NCI-H1092 (cell line): Measurements from ENCODE around the gene IQSEC1.

Experiments
- DNase-seq: peaks from one replicate; lab custom pipeline; 2025; lab: John Stamatoyannopoulos, UW

Gene IQSEC1

DNA sequence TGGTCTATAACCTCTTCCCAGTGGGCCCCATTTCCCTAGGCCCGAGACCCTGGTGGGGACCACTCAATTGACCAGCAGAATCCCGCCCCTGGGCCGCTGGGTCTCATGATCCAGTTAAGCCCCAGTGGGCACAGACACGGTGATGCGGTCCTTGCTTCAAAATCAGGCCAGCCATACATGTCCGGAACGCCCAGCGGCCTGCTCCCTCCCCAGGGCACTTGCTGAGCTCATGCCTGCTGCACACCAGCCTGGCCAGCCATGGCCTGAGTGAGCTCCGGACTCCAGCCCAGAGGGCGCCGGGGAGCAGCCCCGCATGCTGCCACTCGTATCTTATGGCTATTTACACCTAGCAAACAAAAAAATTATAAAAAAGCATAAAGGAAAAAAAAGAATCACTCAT is 34.4 kb upstream of the IQSEC1 start:
- DNase-seq: no peak

DNA sequence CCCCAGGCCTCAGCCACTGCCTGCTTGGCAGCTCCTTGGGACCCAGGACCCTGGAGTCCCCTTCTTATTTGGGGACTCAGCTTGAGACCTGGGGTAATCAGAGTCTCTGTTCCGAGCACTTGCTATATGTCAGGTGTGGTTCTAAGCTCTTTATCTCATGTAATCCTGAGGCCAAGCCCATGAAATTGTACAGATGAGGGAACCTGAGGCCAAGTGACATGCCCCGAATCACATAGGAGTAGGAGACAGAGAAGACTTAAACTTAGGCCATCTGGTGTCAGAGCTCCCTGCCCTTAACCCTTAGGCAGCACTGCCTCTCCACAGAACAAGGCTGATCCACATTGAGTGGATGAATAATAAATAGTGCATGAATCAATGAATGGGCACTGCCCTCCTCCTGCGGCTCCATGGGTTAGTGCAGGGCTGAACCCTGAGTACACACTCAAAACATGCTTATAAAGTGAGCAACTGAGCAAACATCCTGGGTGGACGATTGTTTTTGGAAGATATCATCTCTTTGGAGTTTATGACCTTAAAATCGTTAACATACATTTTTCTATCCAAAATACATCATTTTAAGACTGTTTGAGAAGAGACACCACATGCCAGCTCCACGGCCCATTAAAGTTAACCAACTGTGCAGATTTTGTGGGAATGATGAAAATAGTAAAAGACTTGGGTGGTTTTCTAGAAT is 33.2 kb upstream of the IQSEC1 start:
- DNase-seq: no peak

DNA sequence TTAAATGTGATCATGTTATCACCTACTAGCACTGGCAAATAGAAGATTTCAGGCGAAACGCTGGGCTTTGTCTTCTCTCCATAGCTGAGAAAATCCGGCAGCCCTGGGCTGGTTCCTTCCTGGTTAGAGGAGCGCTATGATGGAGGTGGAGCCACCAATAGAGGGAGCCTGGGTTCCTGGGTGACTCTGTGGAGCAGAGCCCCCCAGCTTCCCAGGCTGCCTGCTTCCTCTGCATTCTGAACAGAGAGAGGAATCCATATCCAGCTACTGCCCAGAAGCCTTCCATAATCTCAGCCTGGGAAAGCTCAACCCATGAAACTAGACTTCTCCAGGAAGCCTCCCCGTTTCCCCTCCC is 32.6 kb upstream of the IQSEC1 start:
- DNase-seq: no peak

DNA sequence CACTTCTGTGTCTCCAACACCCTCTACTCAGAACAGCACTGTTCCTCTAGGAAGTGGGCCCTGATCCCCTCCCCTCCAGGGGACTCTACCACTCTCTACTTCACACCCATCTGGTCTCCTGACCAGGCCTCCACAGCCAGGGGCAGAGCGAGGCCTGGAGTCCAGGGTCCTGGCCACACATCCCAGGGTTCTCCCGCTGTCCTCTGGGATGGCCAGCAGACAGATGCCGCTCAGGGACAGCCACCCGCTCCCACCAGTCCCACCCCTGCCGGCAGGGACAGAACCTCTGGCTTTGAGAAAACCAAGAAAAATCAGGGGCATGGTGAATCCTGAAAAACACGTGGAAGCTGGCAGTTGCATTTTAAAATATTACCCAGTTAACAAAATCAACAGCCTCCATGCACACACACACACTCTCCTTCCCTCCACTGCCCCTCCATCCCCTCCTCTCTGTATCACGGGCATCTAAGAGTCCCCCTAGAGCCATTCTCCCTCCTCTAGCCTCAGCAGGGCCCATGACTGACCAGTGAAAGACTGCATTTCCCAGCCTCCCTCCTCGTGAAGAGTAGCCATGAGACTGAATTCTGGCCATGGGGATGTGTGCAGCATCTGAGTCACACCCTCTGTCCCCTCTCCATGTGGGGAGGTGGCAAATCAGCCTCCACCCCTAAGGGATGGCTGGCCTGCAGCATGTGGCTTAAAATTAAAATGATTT is 32.1 kb upstream of the IQSEC1 start:
- DNase-seq: no peak

DNA sequence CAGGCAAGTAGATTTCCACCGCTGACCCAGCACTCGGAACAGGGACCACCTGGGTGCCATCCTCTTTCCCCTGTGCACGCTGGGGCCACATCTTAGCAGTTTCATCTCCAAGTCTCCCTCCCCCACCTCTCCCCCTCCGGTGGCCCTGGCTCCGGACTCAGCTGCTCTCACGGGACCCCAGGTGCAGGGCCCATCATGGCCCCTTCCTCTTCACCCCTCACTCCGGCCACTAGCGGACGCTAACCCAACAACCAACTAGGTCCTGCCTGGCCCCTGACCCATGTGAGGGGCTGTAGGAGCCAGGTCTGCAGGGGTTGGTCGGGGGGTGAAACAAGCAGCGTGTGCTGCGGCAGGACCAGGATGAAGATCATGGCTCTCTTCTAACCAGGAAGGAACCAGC is 31.3 kb upstream of the IQSEC1 start:
- DNase-seq: no peak

DNA sequence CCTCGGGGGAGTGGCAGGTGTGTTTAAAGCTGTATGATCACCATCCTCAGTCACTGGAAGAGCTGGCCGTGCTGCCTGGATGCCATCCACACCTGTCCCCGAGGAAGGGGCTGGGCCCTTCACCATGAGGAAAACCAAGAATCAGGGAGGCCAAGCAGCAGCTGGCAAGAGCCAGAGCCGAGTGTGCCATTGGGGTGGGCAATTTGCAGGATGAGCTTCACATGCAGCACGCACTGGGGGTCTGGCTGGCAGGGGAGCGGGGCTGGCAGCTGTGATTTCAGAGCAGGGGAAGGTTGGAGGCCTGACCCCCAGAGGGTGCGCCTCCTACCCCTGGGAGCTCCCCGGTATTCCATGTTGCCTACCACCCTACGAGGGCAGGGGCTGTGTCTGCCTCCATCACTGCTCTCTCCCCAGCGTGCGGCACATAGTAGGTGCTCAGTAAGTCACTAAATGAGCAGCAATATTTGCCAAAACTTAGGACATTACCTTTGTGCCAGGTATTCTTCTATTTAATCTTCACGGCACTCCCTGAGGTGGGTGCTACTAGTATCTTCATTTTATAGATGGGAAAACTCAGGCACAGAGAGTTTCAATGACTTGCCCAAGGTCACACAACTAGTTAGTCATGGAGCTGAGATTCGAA is 30.3 kb upstream of the IQSEC1 start:
- no peak for DNase-seq

DNA sequence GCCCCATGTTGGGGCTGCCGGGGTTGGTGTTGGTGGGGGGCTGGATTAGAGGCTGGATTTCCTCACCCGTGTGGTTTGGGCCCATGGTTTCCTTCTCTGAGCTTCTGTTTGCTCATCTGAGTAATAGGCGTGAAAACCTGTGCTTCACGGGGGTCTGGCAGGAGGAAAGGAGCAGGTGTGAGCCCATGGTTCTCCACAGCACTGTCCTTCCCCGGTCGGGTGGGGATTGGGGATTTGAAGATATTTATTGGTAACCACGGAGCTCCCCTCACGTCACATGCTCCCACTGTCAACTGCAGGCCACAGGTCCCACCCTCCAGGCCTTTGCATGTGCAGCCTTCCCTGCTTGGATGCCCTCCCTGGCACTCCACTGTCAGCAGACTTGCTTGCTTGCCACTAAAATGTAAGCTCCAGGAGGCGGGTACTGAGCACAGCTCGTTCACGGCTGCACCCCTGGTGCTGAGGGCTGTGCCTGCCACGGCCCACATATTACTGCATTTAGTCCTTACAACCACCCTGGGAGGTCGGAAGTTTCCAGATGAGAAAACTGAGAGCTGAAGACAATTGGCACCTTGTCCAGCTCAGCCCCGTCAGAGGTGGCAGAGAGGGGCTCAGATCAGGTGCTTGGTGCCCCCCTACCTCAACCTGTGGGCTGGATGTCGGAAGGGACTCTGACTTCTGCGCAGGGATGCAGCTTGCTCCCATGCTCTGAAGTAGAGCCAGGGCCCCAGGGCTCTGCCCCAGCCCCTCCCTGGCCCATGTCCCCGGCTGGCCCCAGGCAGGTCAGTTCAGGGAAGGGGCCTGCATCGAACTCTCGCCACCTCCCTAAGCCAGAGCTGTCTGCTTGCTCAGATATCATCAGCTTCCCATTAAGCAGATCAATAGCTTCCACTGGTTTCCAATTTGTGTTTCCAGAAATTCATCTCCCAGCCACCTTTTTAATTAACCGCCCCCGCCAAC is 29.4 kb upstream of the IQSEC1 start:
- no peak for DNase-seq

DNA sequence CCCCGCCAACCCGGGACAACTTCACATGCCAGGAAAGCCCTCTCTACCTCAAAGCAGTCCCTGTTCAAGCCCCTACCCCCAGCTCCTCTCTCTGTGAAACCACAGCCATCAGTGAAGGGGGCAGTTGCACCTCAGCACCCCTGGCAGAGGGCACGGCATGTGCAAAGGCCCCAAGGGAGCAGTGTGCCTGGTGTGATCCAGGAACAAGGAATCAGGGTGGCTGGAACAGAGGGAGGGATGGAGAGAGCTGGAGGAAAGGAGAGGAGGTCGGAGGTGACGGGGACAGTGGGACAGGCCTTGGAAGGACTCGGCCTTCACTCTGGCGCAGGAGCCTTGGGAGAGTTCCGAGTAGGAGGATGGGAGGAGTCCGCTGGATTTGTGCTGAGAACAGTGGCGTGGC is 26.5 kb upstream of the IQSEC1 start:
- DNase-seq: no peak

DNA sequence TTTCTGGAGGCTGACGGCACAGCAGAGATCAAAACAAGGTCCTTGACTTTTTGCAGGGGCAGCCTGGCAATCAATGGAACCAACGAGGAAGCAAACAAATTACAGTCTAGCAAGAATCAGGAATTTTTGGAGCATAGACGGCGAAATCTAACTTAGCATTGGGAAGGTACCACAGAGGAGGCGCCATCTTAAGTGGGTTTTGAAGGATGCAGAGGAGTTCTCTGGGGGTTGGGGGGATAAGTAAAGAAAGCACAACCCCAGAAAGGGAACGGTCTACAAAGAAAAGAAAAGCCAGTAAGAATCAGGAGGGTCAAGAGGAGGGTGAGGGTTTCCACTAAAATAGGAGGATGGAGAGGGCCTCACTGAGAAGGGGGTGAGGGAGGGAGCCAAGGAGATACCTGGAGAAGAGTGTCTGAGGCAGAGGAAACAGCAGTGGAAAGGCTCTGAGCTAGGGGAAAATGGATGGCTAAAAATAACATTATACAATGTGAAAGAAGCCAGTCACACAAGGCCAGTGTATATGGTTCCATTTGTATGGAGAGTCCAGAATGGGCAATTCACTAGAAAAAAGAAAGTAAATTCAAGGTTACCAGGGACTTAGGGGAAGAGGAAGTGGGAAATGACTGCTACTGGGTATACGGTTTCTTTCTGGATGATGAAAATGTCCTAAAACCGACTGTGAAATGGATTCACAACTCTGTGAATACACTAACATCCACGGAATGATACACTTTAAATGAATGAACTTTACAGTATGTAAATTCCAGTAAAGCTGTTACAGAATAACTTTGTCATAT is 25.2 kb upstream of the IQSEC1 start:
- no peak for DNase-seq

DNA sequence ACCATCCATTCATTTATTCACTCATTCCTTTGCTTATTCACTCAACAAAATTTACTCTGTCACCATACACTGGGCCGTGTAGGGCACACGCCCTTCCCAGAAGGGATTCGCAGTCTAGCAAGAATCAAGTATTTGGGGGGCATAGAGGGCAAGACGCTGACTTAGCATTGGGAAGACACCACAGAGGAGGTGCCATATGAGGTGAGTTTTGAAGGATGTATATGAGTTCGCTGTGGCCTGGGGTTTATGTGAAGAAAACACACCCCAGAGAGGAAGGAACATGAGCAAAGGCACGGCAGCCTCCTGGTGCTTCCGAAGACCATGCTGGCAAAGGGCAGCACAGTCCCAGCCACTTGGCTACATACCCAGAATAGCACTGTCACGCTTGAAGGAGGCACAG is 23.1 kb upstream of the IQSEC1 start:
- no peak for DNase-seq

DNA sequence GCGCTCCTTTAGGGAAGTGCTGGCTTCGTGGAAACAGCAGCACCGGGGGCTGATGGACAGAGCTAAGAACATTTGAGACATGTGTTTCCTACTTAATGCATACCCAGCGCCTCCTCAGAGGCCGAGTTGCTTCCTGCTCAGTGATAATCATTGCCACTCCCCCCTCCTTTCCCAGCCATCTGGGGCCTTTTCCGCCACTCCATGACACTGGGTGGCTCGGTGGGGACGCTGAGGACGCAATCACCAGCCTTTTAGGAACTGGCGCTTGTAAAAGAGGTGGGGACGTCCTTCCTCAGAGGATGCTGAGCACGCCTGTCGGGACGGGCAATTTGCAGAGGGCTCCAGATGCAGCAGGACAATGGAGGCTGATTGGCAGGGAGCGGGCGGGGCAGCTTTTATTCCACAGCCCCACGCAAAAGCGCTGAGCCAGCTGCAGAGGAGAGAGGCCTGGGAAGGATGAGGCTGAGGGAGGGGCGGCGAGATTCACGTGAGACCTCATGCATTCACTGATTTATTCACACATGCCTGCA is 22.2 kb upstream of the IQSEC1 start:
- DNase-seq: no peak

DNA sequence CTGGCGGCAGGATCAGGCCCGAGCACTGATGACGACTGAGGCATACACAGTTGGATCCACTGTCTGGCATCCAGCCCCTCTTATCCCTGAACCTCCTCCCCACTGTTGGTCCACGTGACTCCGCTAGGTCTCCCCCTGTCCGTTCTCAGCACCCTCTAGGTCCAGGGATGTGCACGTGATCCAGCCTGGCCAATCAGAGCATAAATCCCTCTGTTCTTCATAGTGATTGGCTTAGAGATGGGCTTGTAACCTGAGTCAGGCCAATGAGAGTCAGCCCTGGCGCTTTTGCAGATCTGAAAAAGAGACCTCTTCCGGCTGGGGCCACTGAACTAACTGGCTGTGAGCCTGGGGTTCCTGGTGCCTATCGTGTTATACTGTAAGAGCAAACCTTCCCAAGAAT is 20.5 kb upstream of the IQSEC1 start:
- no peak for DNase-seq

DNA sequence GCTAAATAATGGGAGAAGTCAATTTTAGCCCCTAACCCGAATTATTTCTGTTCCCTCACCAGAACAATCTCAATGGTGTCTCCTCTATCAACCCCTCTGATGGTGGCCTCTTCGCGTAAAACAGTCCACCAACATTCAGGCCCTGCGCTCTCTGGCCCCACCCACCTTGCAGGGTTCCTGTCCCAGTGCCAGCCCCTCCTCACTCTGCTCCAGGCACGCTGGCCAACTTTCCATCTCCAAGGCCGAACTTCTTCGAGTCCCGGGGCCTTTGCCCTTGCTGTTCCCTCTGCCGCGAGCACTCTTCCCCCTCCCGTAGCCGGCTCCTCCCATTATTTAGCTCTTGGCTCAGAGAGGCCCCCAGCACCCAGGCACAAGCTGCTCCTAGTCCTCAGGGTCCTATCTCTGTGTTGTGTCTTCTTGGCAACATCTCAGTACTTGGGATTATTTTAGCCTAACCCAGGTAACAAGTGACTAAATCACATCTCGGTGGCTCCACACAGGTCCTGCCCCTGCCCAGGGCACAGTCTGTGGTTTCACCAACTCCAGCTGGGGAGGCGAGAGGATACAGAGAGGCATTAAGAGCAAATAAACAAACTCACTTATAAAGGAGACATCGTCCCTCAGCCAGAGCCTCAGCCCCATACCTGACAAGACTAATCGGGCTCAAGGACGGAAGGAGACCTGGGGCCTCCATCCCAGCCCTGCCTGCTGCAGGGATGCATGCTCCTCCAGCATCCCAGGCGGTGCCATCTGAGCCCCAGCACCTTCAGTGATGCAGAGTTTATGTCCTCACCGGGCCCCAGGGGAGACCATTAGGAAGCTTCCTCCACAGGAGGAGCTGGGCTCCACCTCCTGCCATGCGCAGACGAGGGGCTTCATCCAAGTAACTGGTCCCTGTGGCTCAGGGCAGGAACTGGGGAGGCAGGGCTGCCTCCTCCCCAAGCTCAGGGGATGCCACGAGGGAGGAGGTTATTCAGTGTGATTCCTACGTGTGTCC is 19.7 kb upstream of the IQSEC1 start:
- DNase-seq: no peak

DNA sequence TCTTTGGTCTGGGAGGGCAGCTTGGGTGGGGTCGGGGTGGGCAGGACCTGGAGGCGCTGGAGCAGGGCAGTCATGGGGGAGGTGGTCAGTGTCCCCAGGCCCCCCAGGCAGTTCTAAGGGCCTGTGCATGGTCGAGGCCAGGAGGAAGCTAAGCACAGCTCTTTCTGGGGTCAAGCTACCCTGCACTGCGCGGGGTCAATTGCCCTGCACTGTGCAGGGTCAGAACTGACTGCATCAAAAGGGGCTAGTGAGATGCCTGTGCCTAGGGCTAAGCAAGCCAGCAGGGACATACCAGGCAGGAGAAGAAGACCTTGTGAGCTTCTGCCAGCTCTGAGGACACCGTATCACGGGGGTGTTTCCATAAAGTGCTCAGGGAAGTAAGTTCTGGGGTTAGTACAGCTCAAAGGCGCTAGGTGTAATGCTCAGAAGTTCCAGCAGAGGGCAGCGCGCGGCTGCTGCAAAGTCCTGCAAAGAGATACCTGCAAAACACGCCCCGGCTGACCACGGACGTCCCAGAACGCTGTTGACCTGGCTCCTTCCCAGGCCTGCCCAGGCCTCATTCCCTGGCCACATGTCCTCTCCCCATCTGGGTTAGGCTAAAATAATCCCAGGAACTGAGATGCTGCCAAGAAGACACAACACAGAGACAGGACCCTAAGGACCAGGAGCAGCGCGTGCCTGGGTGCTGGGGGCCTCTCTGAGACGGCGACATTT is 18.8 kb upstream of the IQSEC1 start:
- DNase-seq: peak; percentile 39

DNA sequence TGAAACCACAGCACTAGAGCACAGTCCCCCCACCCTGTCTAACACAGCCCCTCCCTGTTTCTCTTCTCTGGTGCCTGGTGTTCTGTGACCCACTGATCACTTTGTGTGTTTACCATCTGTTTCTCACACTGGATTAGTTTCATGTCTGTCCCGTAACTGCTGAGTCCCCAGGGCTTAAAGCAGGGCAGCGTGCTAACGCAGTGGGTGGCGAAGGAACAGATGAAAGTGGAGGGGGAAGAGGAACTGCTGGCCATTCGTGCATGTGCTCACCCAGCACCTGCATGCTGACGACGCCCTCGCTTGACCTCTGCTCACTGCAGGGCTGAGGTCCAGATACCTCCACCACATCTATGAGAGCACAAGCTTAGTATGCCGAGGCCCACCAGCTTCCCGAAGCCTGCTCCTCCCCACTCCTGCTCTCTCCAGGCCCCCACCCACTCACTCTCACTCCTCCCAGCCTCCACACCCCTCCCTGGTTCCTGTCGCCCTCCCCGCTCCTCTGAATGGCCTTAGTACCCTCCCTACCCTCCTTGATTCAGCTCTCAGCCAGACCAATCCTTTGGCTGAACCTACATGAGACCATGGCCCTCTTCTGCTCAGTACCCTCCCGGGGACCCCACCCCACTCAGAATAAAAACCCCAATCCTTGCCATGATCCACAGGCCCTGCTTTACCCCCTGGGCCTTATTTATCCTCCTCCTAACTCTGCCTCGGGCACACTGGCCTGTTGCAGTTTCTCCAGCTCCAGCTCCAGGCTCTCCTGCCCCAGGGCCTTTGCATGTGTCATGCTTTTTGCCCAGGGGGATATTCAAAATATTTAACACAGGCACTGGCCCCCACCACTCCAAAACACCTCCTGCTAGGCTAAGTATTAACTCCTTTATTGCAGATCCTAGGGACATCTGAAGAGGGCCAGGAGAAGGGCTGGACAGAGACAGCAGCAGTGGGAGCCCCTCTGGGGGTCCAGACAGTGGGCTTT is 15.1 kb upstream of the IQSEC1 start:
- no peak for DNase-seq

DNA sequence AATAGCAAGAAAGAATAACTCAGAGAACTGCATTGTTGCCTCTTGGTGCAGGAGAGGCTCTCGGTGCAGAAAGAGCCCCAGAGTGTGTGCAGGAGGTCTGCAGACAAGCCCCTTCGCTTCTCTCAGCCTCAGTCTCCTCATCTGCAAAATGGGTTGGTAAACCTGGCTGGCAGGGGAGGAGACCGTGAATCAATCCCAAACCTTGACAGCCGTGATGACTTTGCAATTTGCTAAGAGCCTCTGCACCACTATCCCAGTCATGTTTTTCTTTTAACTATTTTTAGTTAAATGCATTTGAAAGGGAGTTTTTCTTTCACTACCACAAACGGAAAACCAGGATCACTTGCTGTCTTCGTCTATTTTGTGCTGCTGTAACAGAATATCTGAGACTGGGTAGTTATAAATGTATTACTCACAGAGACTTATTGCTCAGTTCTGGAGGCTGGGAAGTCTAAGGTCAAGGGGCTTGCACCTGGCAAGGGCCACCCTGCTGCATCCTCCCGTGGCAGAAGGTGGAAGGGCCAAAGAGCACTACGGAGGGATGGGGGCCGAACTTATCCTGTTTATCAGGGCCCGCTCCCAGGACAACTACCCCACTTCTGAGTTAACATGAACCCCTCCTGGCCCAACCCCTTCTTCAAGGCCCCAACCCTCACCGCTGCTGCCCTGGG is 14.2 kb upstream of the IQSEC1 start:
- DNase-seq: no peak

DNA sequence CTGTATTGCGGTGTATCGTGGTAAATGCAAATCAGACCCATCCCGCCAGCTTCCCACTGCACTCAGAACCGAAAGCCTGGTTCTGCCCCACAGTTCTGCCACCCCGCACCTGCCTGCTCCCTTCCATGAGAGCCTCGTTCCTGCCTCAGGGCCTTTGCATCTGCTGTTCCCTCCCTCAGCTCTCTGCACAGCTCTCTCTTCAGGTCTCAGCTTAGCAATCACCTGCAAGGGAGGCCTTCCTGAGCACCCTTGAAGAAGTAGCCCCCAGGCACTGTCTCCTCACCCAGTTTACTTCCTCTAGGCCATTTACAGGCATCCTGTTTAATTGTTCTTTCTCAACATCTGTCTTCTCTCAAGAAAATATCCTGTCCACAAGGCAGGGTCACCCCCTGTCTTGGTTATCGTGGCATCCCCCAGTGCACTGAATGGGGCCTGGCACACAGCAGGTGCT is 13.3 kb upstream of the IQSEC1 start:
- DNase-seq: no peak

DNA sequence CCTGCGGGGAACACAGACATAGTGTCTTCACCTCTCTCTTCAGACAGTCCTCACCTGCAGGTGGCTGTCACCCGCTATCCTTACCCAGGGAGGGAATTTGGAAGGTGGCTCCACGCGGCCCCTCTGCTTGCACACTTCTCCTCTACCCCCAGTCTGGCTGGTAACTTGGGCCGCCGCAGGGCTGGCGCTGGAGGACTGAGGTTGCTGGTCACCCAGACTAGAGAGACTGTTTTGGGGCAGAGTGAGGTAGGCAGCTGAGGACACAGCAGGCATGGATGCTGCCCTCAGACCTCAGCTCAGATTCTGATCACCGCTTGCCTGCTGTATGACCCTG is 12.6 kb upstream of the IQSEC1 start:
- DNase-seq: no peak
